GM04503 (cell line): Measurements from ENCODE around the gene SPIN1.

ENCODE experiments used
- DNase-seq: peaks from one replicate; pipeline ENCODE4 v3.0.0-alpha.2; 2012; ENCODE audit warnings: low read depth

Gene SPIN1

DNA sequence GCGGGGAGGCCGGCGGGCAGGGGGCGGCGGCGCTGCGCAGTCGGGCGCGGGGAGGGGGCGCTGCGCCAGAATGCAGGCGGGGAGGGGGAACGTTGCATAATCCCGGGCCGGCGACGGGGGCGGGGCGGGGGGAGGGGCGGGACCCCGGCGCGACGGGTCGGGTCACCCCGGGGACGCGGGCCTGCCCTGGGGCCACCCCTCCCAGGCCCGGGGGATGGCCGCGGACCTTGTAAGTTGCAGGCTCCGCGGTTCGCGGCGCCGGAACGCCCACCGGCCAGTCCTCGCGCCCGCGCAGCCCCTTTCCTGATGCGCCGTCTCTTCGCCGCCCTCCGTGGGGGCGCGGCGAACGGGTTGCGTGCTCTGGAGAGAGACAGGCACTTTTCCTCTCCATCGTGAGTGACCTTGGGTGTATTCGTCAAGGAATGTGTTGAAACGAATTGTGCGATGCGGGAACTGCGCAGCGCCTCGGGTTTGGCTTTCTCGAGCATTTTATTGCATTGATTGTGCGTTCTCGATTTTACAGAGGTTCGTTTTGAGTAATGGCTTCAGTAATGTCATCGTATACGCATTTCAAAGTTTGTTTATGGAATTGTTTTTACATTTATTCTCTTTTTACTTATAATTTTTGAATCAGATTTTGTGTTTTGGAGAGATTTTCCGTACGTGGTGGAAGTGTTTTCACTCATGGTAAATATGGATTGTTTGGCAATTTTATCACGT lies 802 bp downstream of the SPIN1 start:
- no peak for DNase-seq

DNA sequence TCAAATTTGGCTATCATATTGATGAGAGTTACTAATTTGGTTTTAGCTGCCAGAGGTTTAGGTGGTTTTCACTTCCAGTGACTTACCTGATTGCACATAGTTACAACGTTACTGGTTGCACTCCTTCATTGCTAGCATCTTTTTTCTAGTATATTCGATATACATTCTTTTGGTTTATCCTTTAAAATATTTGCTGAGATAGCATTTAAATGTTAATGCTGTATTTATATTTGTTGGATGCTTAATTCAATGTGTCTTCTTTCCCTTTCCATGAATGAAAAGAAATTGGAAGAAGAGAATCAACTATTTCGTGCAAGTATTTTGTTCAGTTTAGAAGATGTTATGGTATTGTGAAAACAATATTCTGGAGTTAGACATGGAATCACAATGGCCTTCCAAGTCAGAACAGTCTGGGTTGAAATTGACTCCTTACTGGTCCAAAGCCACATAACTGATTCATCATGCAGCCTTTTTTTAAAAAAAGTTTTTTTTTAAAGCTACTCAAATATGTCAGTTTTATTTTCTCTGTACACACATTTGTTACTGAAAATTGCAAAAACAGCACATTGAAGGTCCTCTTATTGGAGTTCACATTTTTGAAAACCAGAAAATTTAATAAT lies 2.2 kb downstream of the SPIN1 start:
- DNase-seq, result no peak

DNA sequence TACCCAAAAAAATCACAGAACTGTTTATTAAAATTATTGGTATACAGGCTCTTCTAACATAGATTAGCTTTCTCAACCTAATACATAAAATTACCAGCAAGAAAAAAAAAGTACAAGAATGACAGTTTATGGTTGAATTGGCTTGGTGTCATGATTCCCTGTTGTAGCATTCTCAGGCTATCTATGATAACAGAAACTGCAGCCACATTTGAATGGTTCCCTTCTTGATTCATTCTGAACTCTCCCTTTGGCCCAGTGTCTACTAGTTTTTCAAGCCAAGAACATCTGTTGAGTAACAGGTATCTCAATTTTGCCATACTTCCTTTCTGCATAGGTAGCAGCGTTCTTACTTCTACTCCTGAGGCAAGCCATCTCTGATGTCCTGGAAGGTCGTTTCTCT lies 3.0 kb downstream of the SPIN1 start:
- no peak for DNase-seq

DNA sequence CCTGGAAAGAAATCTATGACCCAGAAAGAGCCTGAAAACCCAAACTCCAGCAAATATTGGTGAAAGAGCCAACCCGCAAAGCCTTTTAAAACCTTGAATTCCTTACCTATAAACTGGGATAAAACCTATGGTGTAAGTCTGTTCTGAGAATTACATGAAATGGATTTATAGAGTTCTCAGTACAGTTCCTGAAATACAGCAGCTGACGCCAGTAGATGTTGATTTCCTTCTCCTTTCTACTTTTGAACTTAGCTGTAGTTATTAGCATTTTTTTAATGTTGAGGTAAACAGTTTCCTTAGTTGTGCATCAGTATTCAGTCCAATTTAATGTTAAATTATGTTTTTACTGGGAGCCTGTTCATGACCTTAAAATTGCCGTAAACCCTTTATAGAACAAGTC lies 3.7 kb downstream of the SPIN1 start:
- DNase-seq, result no peak

DNA sequence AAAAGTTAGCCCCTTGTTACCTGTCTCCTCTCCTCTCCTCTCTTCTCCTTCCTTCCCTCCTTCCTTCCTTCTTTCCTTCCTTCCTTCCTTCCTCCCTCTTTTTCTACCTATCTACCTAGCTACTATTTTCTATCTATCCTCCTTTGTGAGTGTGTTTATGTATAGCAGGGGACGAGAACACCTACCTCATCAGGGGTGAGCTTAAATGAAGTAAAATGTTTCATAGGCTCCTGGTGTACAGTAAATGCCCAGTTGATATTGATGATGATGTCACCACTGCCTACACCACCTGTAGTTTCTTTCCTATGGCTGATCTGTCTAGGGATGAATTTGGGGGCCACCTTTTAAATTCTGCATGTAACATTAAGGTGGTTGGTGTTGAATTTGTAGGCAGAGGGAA lies 4.3 kb downstream of the SPIN1 start:
- DNase-seq, result no peak

DNA sequence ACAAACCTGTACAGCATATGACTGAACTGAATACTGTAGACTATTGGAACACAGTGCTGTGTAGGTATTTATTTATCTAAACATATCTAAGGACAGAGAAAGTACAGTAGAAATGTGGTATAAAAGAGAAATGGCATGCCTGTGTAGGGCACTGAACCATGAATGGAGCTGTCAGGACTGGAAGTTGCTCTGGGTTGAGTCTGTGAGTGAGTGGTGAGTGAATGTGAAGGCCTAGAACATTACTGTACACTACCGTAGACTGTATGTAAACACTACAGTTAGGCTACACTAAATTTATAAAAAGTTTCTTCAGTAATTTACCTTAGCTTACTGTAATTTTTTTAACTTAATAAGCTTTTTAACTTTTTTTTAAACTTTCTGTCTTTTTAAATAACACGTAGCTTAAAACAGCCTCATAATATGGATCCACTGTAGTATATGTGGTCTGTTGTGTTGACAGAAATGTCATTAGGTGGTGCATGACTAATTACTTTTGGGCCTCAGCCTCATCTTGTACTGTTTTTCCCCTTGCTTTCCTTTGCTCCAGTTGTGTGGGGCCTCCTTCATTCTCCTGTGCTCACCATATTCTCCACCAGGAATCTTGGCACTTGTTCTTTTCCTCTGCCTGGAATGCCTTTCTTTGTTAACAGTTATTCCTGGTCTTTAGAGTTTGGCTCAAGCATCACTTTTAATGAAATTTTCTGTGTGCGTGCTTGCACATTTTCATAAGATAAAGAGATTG lies 8.8 kb downstream of the SPIN1 start:
- DNase-seq, result no peak

DNA sequence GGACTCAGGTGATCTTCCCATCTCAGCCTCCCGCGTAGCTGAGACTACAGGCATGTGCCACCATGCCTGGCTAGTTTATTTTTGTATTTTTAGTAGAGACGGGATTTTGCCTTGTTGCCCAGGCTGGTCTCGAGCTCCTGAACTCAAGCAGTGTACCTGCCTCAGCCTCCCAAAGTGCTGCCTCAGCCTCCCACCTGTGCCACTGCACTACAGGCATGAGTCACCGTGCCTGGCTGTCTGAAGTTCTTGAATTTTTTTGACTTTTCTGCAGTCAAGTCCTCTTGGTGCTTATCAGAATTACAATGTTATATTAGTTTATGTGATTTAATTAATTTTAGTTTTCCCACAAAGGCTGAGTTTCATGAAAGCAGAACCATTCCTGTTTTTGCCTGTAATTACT lies 9.8 kb downstream of the SPIN1 start:
- no peak for DNase-seq

DNA sequence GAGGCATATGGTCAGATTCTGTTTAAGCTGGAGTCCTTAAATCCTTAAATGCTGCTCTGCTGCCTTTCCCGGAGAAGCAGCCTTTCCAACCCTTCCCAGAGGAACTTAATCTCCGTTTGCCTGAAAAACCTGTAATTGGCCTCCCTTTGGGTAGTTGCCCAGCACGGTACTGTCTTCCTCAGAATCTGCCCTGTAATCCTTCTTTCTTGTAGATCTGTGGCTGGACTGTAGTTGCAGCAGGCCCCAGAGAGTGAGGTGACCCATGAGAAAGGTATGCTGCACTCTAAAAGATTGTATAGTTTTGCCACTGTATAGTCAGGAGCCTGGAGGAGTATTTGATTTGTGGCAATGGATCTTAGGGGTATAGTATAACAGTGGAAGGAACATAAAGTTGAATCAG lies 11.7 kb downstream of the SPIN1 start:
- no peak for DNase-seq

DNA sequence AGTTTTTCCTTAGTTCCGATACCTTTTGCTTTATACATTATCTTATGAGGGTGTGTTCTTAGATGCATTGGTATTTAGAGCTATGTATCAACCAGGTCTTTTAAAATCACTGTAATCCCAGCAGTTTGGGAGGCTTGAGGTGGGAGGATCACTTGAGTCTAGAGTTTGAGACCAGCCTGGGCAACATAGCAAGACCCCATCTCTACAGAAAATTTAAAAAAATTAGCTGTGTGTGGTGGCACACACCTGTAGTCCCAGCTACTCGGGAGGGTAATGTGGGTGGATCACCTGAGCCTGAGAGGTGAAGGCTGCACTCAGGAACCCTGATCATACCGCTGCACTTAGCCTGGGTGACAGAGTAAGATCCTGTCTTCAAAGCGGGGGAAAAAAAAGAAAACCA lies 15.1 kb downstream of the SPIN1 start:
- no peak for DNase-seq

DNA sequence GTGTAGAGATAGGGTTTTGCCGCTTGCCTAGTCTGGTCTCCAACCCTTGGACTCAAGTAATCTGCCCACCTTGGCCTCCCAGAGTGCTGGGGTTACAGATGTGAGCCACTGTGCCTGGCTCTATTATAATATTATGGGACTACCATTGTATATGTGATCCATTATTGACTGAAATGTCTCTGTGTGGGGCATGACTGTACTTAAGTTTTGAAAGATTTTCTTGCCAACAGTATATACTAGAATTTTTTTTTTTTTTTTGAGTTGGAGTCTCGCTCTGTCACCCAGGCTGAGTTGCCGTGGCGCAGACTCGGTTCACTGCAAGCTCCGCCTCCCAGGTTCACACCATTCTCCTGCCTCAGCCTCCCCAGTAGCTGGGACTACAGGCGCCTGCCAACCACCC lies 17.8 kb downstream of the SPIN1 start:
- no peak for DNase-seq

DNA sequence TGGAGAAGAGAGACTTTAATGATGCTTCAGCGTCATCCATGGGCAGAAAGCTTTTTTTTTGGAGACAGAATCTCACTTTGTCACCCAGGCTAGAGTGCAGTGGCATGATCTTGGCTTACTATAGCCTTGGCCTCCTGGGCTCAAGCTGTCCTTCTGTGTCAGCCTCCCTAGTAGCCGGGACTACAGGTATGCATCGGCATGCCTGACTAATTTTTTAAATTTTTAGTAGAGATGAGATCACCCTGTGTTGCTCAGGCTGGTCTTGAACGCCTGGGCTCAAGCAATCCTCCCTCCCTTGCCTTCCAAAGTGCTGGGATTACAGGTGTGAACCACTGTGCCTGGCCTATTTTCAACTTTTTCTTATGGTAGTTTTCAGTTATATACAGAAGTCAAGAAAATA lies 23.2 kb downstream of the SPIN1 start:
- DNase-seq, result no peak

DNA sequence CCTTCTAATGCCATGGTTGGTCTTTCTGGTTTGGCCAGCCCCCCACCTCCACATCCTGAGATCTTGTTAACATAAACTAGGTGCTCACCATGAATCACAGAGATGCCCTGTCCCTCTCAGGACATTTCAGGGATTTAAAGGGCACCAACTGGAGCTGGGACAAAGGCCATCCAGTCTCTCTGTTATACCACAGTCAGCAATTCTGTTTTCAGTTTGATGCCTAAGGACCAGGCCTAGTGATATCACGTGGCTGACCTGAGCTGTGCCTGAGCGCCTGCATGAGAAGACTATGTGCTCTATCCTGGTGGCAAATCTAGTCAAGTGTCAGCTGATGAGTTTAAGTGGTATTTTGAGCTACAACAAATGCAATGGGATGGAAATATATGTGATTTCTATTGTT lies 26.1 kb downstream of the SPIN1 start:
- DNase-seq, result no peak

DNA sequence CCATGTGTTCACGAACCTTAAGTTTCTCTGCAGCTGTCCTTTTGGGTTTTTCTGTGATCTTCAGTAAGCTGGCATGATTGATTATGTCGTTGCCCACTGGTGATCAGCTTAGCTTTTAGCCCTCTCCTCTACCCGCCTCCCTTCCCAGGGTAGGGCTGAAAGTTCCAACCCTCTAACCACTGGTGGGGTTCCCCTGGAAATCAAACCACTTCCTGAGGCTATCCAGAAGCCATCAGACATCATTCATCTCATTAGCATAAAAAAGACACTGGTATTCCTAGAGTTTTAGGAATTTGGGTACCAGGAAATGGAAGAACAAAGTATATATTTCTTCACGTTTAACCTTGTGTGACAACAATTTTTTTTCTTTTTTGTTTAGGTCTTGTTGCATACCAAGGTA lies 29.8 kb downstream of the SPIN1 start:
- DNase-seq, result no peak

DNA sequence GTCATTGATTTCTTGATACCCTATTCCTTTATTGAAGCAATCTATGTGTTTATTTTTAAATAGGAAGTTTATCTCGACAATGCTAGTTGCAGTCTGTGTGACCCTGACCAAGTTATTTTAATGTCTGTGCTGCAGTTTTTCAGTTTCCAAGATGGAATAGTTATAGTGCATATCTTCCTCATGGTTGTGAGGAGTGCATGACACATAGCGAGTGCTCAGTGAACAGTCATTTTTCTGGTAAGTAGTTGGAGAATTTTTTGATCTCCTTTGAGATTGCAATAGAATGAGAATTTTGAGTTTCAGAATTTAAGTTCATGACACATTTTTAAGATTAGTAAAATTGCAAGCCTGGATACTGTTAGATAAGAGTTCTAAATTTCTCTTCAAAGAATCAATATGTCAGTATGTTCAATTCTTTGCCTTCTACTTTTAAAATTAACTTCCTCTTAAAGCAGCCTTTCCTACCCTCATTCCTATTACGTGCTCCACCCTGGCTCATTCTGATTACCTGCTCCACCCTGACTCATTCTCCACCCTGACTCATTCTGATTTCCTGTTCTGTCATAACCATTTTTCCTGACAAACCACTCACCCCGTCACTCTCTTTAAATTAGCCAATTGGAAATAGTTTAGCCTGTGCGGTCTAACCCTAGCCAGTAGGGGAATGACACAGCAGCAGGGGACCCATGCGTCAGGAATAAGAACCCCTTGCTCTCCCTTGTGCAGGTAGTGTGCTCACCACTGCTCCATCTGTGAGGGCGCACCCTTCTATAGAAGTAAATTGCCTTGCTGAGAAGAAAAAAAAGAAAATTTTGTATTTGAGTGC lies 30.7 kb downstream of the SPIN1 start:
- DNase-seq, result no peak

DNA sequence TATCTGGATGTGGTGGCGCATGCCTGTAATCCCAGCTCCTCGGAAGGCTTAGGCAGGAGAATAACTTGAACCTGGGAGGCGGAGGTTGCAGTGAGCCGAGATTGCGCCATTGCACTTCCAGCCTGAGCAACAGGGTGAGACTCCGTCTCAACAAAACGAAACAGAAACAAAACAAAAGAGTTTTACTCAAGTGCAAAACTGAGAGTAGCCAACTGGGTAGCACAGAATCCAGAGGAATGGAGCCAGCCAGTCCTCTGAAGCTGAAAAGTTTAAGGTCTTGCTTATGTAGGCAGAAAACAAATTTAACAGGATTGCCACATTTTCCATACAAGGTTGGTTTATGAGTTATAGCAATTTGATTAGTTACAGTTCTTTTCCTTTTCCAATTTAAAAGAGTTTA lies 32.0 kb downstream of the SPIN1 start:
- DNase-seq, result no peak

DNA sequence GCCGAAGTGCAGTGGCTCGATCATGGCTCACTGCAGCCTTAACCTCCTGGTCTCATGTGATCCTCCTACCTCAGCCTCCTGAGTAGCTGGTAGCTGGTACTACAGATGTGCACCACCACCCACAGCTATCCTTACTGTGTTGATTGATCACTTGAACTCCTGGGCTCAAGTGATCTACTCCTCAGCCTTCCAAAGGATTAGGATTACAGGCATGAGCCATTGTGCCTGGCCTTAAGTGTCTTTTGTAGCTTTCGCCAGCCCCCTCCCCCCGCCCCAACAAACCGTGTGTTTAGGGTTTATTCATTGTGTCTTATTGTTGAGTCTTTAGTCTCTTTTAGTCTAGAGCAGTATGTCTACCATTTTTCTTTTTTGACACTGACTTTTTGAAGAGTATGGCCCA lies 33.1 kb downstream of the SPIN1 start:
- DNase-seq, result no peak

DNA sequence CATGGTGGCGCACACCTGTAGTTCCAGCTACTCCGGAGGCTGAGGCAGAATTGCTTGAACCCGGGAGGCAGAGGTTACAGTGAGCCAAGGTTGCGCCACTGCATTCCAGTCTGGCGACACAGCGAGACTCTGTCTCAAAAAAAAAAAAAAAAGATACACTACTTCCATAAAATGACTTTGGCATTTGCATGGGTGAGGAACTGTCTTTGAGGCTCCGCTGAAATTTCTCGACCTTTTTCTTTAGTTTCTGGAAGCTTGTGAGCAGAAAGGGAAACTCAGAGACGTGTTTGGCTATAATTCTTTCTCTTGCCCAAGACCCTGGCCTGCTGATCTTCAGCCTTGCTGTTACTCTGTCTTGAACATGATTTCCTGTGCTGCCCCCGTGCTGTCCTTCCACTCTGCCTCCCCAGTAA lies 37.3 kb downstream of the SPIN1 start:
- DNase-seq, result no peak

DNA sequence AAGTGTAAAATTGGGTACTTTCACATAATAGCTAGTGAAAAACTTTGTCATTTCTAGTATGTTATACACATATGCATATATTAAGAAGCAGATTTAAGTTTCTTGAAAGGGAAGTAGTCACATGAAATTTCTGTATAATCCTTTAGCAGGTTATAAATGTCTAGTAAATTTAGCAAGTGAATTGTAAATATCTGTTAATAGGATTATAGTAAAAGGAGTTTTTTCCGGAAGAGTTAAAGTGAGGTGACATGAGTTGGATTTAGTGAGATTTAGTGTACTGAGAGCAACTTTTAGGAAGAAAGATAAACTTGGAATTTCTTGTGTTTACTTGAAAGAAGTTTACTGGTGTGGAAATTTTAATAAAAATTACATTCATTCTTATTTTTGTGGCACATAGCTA lies 38.4 kb downstream of the SPIN1 start:
- no peak for DNase-seq

DNA sequence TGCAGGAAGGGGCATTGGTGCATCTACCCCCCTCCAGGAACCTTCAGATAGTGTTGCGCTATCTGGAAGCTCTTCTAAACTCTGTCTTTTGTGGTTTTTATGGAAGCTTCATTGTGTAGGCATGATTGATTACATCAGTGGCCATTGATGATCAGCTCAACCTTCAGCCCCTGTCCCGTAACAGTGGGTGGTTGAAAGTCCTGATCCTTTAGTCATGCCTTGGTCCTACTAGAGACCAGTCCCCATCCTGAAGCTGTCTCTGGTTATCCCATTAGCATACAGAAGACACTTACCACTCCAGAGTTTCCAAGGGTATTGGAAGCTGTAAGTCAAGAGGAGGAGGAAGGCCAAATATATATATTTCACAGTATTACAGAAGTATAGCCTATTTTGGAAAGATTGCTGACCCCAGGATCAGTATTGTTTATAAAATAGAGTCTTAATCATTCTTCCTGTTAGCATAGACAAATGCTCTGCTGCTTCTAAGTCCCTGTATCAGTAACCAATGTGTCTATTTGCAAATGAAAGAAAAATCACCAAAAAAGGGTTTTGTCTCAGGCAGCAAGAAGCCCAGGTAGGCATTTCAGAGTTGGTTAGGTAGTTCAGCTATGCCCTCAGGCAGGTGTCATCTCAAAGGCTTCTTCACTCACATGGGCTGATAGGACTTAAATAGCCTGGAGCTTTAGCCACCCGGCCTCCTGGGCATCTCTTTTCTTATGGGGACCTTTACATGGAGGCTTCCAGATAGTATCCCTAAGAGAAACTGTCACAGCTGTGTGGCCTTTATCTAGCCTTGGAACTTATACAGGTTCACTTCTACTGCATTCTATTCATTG lies 41.6 kb downstream of the SPIN1 start:
- DNase-seq, result no peak

DNA sequence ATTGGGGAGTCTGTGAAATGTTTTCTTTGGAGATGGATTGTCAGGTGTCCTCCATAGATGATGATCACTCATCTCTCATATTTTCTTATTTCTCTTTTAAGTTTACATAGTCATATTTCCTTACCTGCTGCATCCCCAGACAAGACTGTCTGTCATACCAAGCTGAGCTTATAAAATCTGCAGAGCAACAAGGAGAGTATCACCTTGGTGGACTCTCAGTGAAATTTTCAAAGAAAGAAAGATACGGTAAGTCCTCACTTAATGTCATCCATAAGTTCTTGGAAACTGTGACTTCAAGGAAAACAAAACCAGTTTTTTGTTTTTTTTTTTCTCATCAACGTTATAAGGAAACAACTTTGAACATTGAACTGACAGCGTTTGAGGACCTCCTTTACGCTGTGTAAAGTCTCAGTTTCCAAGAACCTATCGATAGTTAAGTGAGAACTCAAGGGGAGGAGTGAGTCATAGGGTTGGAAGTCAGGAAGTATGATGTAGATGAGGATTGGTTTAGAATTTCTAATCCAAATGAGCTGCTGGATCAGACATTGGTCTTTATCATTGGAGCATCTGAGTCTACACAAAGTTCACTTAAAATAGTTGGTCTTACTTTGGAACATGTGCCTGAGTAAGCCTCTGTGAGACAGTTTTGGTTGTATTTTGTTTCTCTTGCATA lies 45.5 kb downstream of the SPIN1 start:
- no peak for DNase-seq

DNA sequence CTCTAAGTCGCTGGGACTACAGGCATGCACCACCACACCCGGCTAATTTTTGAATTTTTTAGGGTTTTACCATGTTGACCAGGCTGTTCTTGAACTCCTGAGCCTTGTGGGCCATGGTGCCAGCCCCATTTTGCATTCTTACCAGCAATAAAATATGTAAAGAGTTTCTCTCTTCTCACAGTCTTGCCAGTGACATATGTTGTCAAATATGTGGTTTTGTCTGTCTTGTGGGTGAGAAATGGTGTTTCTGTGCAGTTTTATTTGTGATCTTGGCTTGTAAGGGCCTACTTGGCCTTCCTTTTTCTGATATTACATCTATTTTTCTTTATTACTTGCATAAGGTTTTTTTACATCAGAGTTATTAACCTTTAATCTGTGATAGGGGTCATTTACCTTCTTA lies 47.1 kb downstream of the SPIN1 start:
- no peak for DNase-seq
